Cardiac septum (tissue), 1 donor: ENCODE results near the gene NDUFB4. TPM values are rescaled to one million over a fixed set of nuclear protein-coding genes. Genes with fewer than 3 reads are reported as not detected.
A peak's percentile ranks its signal among the peaks of the same experiment; 100 is the strongest.

Source experiments
- DNase-seq: peaks from one replicate; pipeline ENCODE4 v3.0.0-alpha.2; 2020; ENCODE audit warnings: low spot score
- intact Hi-C: fragments of 100-400 bp; cut with DNase I; formaldehyde crosslinking; loops from one replicate; pipeline ENCODE4 v1.14.0; 2022
- long read RNA-seq: library from polyadenylated mRNA; unstranded; transcript quantifications from one replicate; pipeline ENCODE4 v2.0.0, GENCODE V29; 2021
- total RNA-seq: library from RNA; stranded (reverse); fragmentation: NEBNext Ultra II Directional; extraction: Animal tissue kit (Norgen Biotek cat#: 25700); gene quantifications from one replicate; pipeline ENCODE4 v1.2.1, GENCODE V29; 2021
- donor health status: DM: no; HTN: no; CAD: no.

NDUFB4 gene
- total RNA-seq, result 360 TPM
- long read RNA-seq, transcript NDUFB4-201 (3 exons, 671 nt), result major isoform, 183 of 189 reads
- long read RNA-seq, partial matches to known transcripts, result 0 of 189 reads
- long read RNA-seq, other reads (novel, unspliced or antisense), result 4 of 189 reads

- peak; percentile 99 for DNase-seq
- intact Hi-C loops, result loop anchor here (2.0 kb wide), 1 partner anchor 147 kb away; the partner anchor contains the start of genes GTF2E1 and RABL3
These were observed at the start of gene NDUFB4 for GRCh38 chr3:120596116-120596852. TSS of gene NDUFB4 (plus strand) at chr3:120596336. CDS start at chr3:120596360, 24 bp downstream.

- intact Hi-C loops, result loop anchor here (5.0 kb wide), 1 partner anchor 43 kb away; no protein-coding TSS in a partner anchor
- DNase-seq, result no peak
These were observed 45.6 kb upstream of the NDUFB4 start for GRCh38 chr3:120550546-120550945.

GRCh38 chr3:120552184-120553172, 43.7 kb upstream of the NDUFB4 start:
- intact Hi-C loops, result loop anchor here (5.0 kb wide), 1 partner anchor 45 kb away; no protein-coding TSS in a partner anchor
- no peak for DNase-seq

GRCh38 chr3:120554812-120555606, 41.1 kb upstream of the NDUFB4 start:
- intact Hi-C loops, result loop anchor here (5.0 kb wide), 3 partner anchors 48 to 208 kb away; partner anchors contain the start of gene LRRC58
- no peak for DNase-seq

GRCh38 chr3:120555657-120556509, 40.3 kb upstream of the NDUFB4 start:
- intact Hi-C loops, result loop anchor here (1.0 to 5.0 kb wide), 3 partner anchors 84 to 209 kb away; partner anchors contain the start of gene LRRC58
- DNase-seq, result no peak

GRCh38 chr3:120557115-120557514, 39.0 kb upstream of the NDUFB4 start:
- intact Hi-C loops, result loop anchor here (5.0 kb wide), 2 partner anchors 85 to 210 kb away; partner anchors contain the start of gene LRRC58

GRCh38 chr3:120558771-120559241, 37.3 kb upstream of the NDUFB4 start:
- DNase-seq, result peak; percentile 94
- intact Hi-C loops, result loop anchor here (1.0 to 5.0 kb wide), 4 partner anchors 87 to 316 kb away; partner anchors contain the start of gene LRRC58

More at GRCh38 chr3:120557115-120557514, 39.0 kb upstream of the NDUFB4 start:
- DNase-seq, result no peak

GRCh38 chr3:120559242-120560061, 36.7 kb upstream of the NDUFB4 start:
- no peak for DNase-seq
- intact Hi-C loops, result loop anchor here (1.0 to 5.0 kb wide), 4 partner anchors 87 to 317 kb away; partner anchors contain the start of gene LRRC58

- intact Hi-C loops, result loop anchor here (1.0 kb wide), 1 partner anchor 235 kb away; no protein-coding TSS in a partner anchor
- no peak for DNase-seq
These were observed 35.6 kb upstream of the NDUFB4 start for GRCh38 chr3:120560304-120561250.

- DNase-seq, result peak; percentile 86
- intact Hi-C loops, result loop anchor here (1.0 kb wide), 1 partner anchor 234 kb away; no protein-coding TSS in a partner anchor
These were observed 34.7 kb upstream of the NDUFB4 start for GRCh38 chr3:120561251-120562045.

- intact Hi-C loops, result no loop called here
- DNase-seq, result no peak
These were observed 32.6 kb upstream of the NDUFB4 start for GRCh38 chr3:120563356-120564022.

GRCh38 chr3:120566243-120566975, 29.7 kb upstream of the NDUFB4 start:
- intact Hi-C loops, result loop anchor here (5.0 kb wide), 1 partner anchor 176 kb away; the partner anchor contains the start of genes GTF2E1 and RABL3
- DNase-seq, result no peak
